ENCODE measurements around the gene TWIST2. TPM values are rescaled to one million over a fixed set of nuclear protein-coding genes. Genes with fewer than 3 reads are reported as not detected.

Gene TWIST2
- polyA plus RNA-seq, 1 donor from 2014 or later = not detected

DNA sequence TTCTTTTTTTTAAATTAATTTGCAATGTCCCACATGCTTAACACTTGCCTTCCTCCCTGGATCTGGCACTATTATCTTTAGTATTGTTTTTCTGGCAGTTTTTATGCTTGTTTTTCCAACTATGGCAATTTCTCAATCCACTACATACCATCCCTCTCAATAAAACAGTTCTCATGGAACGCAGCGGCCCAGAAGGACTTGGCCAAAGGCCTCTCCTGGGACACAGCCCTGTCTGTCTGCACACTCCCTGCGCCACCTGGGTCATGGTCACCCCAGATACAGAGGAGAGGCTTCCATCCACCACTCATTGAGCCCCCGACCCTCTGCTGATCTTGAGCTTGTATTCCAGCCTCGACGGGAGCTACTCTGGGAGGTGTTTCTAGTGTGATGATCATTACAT is 91.2 kb downstream of the TWIST2 start:
- Histone ChIP-seq H3K27me3 (ENCODE audit: insufficient read depth, low read depth, low read length) (no peaks in the 10 kb centered on the region), H3K4me2 (ENCODE audit: low read length) (no peak overlapping the region), H3K9me3 (ENCODE audit: low read length) (no peaks in the 10 kb centered on the region), H3F3A (ENCODE audit: insufficient read depth, low read length, poor library complexity, severe bottlenecking) (no peaks in the 10 kb centered on the region), H3K79me2 (replicated peaks; ENCODE audit: insufficient read depth, low read length) (no peaks in the 10 kb centered on the region), H3K36me3 (ENCODE audit: insufficient read depth, low read length) (no peaks in the 10 kb centered on the region), H4K20me1 (ENCODE audit: insufficient read depth) (no peaks in the 10 kb centered on the region), H3K4me3 (ENCODE audit: low read length) (no peak overlapping the region), H3K9me2 (ENCODE audit: insufficient read depth, low read length) (no peaks in the 10 kb centered on the region), H3K27ac (ENCODE audit: low read length) (no peak overlapping the region), H3K9ac (ENCODE audit: low read length) (no peak overlapping the region), H2AFZ (ENCODE audit: low read depth, low read length) (no peak overlapping the region)
- TF ChIP-seq, protein P1, sequence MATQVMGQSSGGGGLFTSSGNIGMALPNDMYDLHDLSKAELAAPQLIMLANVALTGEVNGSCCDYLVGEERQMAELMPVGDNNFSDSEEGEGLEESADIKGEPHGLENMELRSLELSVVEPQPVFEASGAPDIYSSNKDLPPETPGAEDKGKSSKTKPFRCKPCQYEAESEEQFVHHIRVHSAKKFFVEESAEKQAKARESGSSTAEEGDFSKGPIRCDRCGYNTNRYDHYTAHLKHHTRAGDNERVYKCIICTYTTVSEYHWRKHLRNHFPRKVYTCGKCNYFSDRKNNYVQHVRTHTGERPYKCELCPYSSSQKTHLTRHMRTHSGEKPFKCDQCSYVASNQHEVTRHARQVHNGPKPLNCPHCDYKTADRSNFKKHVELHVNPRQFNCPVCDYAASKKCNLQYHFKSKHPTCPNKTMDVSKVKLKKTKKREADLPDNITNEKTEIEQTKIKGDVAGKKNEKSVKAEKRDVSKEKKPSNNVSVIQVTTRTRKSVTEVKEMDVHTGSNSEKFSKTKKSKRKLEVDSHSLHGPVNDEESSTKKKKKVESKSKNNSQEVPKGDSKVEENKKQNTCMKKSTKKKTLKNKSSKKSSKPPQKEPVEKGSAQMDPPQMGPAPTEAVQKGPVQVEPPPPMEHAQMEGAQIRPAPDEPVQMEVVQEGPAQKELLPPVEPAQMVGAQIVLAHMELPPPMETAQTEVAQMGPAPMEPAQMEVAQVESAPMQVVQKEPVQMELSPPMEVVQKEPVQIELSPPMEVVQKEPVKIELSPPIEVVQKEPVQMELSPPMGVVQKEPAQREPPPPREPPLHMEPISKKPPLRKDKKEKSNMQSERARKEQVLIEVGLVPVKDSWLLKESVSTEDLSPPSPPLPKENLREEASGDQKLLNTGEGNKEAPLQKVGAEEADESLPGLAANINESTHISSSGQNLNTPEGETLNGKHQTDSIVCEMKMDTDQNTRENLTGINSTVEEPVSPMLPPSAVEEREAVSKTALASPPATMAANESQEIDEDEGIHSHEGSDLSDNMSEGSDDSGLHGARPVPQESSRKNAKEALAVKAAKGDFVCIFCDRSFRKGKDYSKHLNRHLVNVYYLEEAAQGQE (IDR thresholded peaks at IDR 0.05; ENCODE audit: borderline replicate concordance) = no peak
- TF ChIP-seq RAD21 (conservative IDR thresholded peaks at IDR 0.05) = no peak
- no peak for TF ChIP-seq TAF1 (IDR thresholded peaks at IDR 0.05; ENCODE audit: low read depth)
- TF ChIP-seq SMC3 (conservative IDR thresholded peaks at IDR 0.05; ENCODE audit: poor library complexity) = no peak

DNA sequence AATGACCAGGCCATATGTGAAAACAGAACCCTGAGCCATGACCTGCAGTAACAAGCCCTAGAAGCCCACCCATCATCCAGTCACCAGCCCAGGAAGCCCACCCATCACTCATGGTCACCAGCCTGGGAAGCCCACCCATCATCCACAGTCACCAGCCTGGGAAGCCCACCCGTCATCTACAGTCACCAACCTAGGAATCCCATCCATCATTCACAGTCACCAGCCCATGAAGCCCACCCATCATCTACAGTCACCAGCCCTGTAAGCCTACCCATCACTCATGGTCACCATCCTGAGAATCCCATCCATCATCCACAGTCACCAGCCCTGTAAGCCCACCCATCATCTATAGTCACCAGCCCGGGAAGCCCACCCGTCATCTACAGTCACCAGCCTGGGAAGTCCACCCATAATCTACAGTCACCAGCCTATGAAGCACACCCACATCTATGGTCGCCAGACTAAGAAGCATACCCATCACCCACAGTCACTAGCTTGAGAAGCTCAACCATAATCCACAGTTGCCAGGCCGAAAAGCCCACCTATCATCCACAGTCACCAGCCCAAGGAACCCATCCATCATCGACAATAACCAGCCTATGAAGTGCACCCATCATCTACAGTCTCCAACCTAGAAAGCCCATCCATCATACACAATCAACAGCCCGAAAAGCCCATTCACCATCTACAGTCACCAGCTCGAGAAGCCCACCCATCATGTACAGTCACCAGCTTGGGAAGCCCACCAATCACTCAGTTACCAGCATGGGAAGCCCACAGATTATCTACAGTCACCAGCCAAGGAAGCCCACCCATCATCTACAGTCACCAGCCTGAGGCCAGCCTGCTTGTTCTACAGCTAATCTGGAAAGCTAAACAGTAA is 91.9 kb downstream of the TWIST2 start:
- no peak overlapping the region for H2AFZ ChIP-seq (ENCODE audit: low read depth, low read length)
- H3K9ac ChIP-seq (ENCODE audit: low read length) = no peak overlapping the region
- no peaks in the 10 kb centered on the region for H4K20me1 ChIP-seq (ENCODE audit: insufficient read depth)
- no peaks in the 10 kb centered on the region for H3F3A ChIP-seq (ENCODE audit: insufficient read depth, low read length, poor library complexity, severe bottlenecking)
- no peak overlapping the region for H3K4me2 ChIP-seq (ENCODE audit: low read length)
- H3K4me3 ChIP-seq (ENCODE audit: low read length) = no peak overlapping the region
- no peaks in the 10 kb centered on the region for H3K36me3 ChIP-seq (ENCODE audit: insufficient read depth, low read length)
- TF ChIP-seq POLR2AphosphoS5 (IDR thresholded peaks at IDR 0.05) (no peak), TAF1 (IDR thresholded peaks at IDR 0.05; ENCODE audit: low read depth) (no peak), EP300 (conservative IDR thresholded peaks at IDR 0.05; ENCODE audit: poor library complexity, severe bottlenecking) (no peak), SMC3 (conservative IDR thresholded peaks at IDR 0.05; ENCODE audit: poor library complexity) (no peak), EZH2 (IDR thresholded peaks at IDR 0.05; ENCODE audit: borderline replicate concordance, insufficient read depth, low read length, poor library complexity, severe bottlenecking) (no peak), MXI1 (conservative IDR thresholded peaks at IDR 0.05; ENCODE audit: poor library complexity, severe bottlenecking) (no peak), RAD21 (conservative IDR thresholded peaks at IDR 0.05) (no peak)
- TF ChIP-seq, protein P1 (IDR thresholded peaks at IDR 0.05; ENCODE audit: borderline replicate concordance) = no peak
- TF ChIP-seq, protein P2, sequence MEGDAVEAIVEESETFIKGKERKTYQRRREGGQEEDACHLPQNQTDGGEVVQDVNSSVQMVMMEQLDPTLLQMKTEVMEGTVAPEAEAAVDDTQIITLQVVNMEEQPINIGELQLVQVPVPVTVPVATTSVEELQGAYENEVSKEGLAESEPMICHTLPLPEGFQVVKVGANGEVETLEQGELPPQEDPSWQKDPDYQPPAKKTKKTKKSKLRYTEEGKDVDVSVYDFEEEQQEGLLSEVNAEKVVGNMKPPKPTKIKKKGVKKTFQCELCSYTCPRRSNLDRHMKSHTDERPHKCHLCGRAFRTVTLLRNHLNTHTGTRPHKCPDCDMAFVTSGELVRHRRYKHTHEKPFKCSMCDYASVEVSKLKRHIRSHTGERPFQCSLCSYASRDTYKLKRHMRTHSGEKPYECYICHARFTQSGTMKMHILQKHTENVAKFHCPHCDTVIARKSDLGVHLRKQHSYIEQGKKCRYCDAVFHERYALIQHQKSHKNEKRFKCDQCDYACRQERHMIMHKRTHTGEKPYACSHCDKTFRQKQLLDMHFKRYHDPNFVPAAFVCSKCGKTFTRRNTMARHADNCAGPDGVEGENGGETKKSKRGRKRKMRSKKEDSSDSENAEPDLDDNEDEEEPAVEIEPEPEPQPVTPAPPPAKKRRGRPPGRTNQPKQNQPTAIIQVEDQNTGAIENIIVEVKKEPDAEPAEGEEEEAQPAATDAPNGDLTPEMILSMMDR (IDR thresholded peaks at IDR 0.05; ENCODE audit: poor library complexity, severe bottlenecking) = no peak
- H3K27me3 ChIP-seq (ENCODE audit: insufficient read depth, low read depth, low read length) = no peaks in the 10 kb centered on the region
- no peaks in the 10 kb centered on the region for H3K9me2 ChIP-seq (ENCODE audit: insufficient read depth, low read length)
- no peaks in the 10 kb centered on the region for H3K79me2 ChIP-seq (replicated peaks; ENCODE audit: insufficient read depth, low read length)
- H3K9me3 ChIP-seq (ENCODE audit: low read length) = no peaks in the 10 kb centered on the region
- no peak overlapping the region for H3K27ac ChIP-seq (ENCODE audit: low read length)

Data from neural cell (in vitro differentiated cells).